SK-N-SH (cell line): ENCODE results near the gene PRPSAP2.

Experiments
- EP300 ChIP-seq, 2 experiments: IDR thresholded peaks; 2 replicates each; pipeline versions ENCODE4 v1.4.0 to v1.6.1; 2012; ENCODE audit warnings: borderline replicate concordance in 1 of 2, low read depth in 1 of 2, low read length in 1 of 2
- GATA2 ChIP-seq: sonication (generic); formaldehyde crosslinking; IDR thresholded peaks from 2 replicates; pipeline ENCODE4 v1.5.0; 2020; ENCODE audit warnings: mild to moderate bottlenecking, missing genetic modification reagents
- SIN3A ChIP-seq: IDR thresholded peaks from 2 replicates; pipeline ENCODE4 v1.6.1; 2012; ENCODE audit warnings: low read depth, mild to moderate bottlenecking, low read length, moderate library complexity, borderline replicate concordance
- TAF1 ChIP-seq: IDR thresholded peaks from 2 replicates; pipeline ENCODE4 v1.6.1; 2012; ENCODE audit warnings: low read depth, mild to moderate bottlenecking, low read length, moderate library complexity, borderline replicate concordance
- TCF12 ChIP-seq: IDR thresholded peaks from 2 replicates; pipeline ENCODE4 v1.4.0; 2012
- TF ChIP-seq, protein P1 (sequence below): fragments of 150-350 bp; IDR thresholded peaks from 2 replicates; pipeline ENCODE4 v1.6.1; 2016; ENCODE audit warnings: mild to moderate bottlenecking, low read depth, low read length
- TF ChIP-seq, protein P2 (sequence below): fragments of 200-600 bp; sonication (generic); IDR thresholded peaks from 2 replicates; pipeline ENCODE4 v1.6.1; 2017; ENCODE audit warnings: antibody characterized with exemption, mild to moderate bottlenecking, moderate library complexity
- TF ChIP-seq, protein P3 (sequence below): IDR thresholded peaks from 2 replicates; pipeline ENCODE4 v1.4.0; 2012; ENCODE audit warnings: low read depth, borderline replicate concordance
- TF ChIP-seq, protein P4 (sequence below): fragments of 150-350 bp; IDR thresholded peaks from 2 replicates; pipeline ENCODE4 v1.6.1; 2017; ENCODE audit warnings: antibody characterized with exemption, low read length, low read depth, borderline replicate concordance

DNA sequence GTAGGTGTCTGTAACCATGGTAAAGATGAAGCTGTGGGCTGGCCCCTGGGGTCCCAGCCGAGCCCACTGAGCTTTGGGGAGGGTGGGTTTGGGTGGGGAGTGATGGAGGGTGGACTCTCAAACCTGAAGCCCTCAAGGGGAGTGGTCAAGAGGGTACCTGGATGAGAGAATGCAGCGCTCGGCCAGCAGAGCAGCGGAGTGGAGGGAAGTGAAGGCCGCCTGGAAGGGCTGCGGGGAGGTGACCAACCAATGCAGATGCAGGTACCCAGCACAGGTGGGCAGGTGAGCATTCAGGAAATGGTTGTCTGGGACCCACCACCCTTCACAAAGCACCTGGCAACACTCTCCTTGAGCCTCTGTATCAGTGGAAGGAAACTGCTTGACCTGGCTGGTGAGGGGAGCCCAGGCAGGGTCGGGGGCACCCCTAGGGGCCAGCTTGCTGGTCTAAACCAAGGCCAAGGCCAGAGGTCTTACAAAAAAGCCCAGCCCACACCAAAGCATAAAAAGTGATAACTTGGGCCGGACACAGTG lies 90.6 kb downstream of the PRPSAP2 start:
- TF ChIP-seq SIN3A (no peak), EP300 (IDR thresholded peaks at IDR 0.05; ENCODE audit: borderline replicate concordance in 1 of 2, low read depth in 1 of 2, low read length in 1 of 2) (no peak), GATA2 (CRISPR knock-in tag) (no peak), TAF1 (no peak), TCF12 (no peak)
- TF ChIP-seq, protein P1, sequence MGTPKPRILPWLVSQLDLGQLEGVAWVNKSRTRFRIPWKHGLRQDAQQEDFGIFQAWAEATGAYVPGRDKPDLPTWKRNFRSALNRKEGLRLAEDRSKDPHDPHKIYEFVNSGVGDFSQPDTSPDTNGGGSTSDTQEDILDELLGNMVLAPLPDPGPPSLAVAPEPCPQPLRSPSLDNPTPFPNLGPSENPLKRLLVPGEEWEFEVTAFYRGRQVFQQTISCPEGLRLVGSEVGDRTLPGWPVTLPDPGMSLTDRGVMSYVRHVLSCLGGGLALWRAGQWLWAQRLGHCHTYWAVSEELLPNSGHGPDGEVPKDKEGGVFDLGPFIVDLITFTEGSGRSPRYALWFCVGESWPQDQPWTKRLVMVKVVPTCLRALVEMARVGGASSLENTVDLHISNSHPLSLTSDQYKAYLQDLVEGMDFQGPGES, result no peak
- TF ChIP-seq, protein P2, sequence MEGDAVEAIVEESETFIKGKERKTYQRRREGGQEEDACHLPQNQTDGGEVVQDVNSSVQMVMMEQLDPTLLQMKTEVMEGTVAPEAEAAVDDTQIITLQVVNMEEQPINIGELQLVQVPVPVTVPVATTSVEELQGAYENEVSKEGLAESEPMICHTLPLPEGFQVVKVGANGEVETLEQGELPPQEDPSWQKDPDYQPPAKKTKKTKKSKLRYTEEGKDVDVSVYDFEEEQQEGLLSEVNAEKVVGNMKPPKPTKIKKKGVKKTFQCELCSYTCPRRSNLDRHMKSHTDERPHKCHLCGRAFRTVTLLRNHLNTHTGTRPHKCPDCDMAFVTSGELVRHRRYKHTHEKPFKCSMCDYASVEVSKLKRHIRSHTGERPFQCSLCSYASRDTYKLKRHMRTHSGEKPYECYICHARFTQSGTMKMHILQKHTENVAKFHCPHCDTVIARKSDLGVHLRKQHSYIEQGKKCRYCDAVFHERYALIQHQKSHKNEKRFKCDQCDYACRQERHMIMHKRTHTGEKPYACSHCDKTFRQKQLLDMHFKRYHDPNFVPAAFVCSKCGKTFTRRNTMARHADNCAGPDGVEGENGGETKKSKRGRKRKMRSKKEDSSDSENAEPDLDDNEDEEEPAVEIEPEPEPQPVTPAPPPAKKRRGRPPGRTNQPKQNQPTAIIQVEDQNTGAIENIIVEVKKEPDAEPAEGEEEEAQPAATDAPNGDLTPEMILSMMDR, result no peak
- TF ChIP-seq, protein P3, sequence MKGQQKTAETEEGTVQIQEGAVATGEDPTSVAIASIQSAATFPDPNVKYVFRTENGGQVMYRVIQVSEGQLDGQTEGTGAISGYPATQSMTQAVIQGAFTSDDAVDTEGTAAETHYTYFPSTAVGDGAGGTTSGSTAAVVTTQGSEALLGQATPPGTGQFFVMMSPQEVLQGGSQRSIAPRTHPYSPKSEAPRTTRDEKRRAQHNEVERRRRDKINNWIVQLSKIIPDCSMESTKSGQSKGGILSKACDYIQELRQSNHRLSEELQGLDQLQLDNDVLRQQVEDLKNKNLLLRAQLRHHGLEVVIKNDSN, result no peak
- TF ChIP-seq, protein P4, sequence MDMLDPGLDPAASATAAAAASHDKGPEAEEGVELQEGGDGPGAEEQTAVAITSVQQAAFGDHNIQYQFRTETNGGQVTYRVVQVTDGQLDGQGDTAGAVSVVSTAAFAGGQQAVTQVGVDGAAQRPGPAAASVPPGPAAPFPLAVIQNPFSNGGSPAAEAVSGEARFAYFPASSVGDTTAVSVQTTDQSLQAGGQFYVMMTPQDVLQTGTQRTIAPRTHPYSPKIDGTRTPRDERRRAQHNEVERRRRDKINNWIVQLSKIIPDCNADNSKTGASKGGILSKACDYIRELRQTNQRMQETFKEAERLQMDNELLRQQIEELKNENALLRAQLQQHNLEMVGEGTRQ, result no peak
